Measurements from ENCODE around the gene UTP14C.
"Not testable (repeated sequence)": the region's sequence is repeated elsewhere in the genome, so short reads cannot be mapped to it uniquely, and the experiment has no call there.

UTP14C gene

DNA sequence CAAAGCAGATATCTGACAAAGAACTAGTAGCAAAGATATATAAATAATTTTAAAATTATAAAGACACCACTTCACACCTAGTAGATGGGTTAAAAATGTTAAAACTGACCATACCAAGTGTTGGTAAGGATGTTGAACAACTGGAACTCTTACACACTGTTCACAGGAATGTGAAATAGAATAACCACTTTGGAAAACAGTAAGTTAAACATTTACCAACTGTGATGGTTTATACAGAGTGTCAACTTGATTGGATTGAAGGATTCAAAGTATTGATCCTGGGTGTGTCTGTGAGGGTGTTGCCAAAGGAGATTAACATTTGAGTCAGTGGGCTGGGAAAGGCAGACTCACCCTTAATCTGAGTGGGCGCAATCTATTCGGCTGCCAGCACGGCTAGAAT is 19.2 kb downstream of the UTP14C start:
- DNase-seq (ENCODE audit: low read depth): no peak

DNA sequence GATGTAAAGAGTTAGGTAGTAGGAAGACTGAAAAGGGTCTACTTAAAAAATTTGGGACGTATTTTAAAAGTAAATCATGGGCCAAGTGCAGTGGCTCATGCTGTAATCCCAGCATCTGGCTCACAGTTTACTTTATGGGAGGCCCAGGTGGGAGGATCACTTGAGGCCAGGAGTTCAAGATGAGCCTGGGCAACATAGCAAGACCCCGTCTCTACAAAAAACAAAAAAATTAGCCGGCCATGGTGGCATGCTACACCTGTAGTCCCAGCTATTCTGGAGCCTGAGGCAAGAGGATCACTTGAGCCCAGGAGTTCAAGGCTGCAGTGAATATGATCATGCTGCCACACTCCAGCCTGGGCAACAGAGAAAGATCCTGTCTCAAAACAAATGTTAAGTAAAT is 23.0 kb downstream of the UTP14C start:
- no peak for DNase-seq (ENCODE audit: low read depth)

DNA sequence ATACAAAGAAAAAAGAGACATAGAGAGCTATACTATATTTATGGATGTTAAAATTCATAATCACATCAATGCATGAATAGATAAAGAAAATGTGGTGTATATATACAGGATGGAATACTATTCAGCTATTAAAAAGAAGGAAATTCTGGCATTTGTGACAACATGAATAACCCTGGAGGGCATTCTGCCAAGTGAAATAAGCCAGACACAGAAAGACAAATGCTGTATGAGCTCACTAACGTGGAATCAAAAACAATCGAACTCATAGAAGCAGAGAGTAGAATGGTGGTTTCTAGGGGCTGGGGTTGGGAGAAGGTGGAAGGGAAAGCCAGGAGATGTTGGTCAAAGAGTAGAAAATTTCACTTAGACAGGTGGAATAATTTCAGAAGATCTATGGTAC is 24.0 kb downstream of the UTP14C start:
- DNase-seq (ENCODE audit: low read depth): no peak

DNA sequence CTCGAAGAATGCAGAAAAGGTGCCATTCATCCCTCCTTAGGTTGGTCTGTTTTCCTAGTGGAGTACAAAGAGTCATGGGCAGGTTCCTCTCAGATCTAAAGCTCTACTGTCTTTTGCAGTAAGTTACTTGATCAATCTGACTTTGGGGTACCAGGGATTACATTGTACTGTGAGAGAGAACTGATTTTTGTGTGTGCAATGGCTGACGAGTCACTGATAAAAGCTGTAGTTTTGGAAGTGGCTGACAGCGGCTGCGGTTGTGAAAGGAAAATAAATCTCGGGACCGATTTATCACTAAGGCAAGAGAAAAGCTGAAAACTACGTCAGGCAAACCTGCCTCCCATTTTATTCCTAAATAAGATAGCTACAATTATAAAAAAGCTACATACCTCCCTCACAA is 26.9 kb downstream of the UTP14C start:
- no peak for DNase-seq (ENCODE audit: low read depth)

DNA sequence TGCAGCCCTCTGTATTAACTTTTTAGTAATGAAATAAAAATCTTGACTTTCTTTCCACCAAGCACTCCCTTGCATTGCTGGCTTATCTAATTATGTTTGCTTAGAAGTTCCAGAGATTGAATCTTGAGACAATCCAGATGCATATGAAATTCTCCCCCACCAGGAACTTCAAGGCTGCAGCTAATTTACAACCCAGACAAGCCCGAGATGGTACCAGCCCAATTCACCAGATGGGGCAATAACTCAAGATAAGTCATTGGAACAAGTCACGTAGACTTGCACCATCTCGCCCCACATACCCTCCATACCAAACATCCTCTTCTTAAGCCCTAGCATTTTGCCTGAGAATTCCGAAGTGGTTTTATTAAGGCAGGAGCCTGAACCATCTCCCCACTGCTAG is 29.0 kb downstream of the UTP14C start:
- no peak for DNase-seq (ENCODE audit: low read depth)

DNA sequence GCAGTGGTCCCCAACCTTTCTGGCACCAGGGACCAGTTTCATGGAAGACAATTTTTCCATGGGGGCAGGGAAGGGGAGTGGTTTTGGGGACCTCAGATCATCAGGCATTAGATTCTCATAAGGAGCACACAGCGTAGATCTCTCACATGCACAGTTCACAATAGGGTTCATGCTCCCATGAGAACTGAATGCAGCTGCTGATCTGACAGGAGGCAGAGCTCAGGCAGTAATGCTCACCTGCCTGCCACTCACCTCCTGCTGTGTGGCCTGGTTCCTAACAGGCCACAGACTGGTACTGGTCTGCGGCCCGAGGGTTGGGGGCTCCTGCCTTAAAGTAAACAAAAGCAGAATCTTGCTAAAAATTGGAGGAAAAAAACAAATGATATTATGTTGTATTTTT is 36.6 kb downstream of the UTP14C start:
- not testable (repeated sequence) for DNase-seq (ENCODE audit: low read depth)

DNA sequence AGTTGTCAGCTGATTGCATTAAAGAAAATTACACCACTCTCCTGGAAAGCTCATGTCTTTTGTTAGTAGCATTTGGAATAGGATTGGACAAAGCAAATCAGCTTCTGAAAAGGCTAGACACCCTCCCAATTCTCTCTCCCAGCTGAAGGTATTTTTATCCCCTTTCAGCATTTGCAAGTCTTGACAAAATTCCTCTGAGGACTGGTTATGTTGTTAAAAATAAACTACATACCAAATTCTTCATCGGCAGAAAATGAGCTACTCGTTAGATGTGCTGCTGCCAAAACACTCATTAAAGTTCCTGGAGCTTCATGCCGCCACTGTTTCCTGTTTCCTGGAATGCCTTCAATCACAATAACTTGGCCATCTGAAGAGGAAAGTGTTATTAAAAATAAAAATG is 37.1 kb downstream of the UTP14C start:
- DNase-seq (ENCODE audit: low read depth): no peak

DNA sequence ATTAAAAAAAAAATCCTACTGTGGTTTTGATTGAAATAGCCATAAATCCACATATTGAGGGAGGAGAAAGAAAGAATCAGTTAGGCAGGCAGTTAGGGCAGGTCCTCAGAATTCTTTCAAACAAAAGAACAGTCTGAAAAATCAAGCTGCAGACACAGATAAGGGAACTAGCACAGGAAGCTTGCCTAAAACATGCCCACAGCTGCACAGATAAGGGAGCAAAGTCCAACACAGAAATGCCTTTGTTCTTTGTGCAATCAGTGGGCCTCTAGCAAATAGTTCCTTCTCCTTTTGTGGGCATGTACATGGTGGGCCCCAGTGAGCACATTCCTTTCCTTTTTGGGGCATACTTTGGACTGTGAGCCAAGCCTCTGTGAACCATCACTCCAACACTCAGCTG is 42.7 kb downstream of the UTP14C start:
- DNase-seq (ENCODE audit: low read depth): no peak

DNA sequence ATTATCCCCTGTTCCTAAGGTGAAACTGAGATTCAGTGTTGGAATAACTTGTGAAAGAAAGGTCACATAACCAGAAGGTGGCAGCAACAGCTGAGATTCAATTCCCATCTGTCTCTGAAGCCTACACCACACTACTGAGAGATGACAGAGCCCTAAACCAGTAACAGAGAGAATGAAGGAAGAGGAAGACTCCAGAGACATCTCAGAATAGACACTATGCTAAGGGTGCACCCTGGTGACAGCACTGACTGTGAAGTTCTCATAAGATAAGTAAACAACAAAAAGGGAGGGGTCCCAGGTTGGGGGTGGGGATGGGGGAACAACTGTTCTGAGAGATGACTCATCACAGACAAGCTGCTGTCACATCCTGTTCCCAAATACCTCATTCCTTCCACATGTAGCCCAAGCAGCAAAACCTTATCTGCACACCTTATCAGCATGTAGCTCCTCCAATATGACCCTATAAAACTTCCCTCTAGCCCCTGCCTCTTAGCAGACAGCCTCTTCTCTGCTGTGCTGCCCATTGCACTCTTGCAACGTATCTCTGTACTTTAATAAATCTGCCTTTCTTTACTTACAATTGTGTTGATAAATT is 46.5 kb downstream of the UTP14C start:
- no peak for DNase-seq (ENCODE audit: low read depth)

Measured in non-pigmented ciliary epithelial cell (primary cell).